ENCODE measurements around the gene LMX1B.

Gene LMX1B

DNA sequence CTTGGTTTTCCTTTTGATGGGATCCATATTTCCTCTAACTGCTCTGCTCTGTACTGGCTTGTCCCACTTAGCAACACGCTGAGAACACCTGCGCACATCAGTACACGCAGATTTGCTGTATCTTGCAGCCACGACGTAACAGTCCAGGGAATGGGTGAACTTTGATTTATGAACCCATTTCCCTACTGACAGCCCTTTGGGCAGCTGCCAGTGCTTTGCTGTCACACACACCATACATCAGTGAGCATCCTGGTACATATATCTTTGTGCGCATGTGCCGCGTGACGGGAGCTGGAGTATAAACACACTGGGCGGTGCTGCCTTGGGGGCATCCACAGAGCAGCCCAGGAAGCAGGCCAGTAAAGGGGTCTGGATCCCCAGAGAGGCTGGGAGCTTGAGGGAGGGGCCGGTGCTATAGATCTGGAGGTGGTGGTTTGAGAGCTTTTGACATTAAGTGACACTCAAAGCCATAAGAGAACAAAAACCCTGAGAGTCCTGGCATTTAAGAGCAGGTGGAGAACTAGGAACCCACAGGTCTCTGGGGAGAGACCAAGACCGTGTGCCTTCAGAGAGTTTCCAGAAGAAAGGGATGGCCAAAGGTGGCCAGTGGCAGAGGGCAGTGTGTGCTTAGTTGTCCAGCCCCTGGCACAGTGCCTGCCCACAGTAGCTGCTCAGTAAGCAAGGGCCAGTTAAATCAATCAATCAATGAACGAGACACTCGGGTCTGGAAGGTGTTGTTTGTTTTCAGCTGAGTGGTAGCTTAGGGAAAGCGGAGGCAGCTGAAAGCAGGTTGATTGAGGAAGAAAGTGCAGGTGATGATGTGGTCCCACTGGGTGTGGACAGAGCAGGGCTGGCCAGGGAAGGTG lies 53.7 kb downstream of the LMX1B start:
- Histone ChIP-seq H3K4me3 (no peak overlapping the region), H3K27ac (no peak overlapping the region)
- DNase-seq (ENCODE audit: low spot score) = no peak
- TF ChIP-seq, protein P1, sequence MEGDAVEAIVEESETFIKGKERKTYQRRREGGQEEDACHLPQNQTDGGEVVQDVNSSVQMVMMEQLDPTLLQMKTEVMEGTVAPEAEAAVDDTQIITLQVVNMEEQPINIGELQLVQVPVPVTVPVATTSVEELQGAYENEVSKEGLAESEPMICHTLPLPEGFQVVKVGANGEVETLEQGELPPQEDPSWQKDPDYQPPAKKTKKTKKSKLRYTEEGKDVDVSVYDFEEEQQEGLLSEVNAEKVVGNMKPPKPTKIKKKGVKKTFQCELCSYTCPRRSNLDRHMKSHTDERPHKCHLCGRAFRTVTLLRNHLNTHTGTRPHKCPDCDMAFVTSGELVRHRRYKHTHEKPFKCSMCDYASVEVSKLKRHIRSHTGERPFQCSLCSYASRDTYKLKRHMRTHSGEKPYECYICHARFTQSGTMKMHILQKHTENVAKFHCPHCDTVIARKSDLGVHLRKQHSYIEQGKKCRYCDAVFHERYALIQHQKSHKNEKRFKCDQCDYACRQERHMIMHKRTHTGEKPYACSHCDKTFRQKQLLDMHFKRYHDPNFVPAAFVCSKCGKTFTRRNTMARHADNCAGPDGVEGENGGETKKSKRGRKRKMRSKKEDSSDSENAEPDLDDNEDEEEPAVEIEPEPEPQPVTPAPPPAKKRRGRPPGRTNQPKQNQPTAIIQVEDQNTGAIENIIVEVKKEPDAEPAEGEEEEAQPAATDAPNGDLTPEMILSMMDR (IDR thresholded peaks at IDR 0.05) = no peak

DNA sequence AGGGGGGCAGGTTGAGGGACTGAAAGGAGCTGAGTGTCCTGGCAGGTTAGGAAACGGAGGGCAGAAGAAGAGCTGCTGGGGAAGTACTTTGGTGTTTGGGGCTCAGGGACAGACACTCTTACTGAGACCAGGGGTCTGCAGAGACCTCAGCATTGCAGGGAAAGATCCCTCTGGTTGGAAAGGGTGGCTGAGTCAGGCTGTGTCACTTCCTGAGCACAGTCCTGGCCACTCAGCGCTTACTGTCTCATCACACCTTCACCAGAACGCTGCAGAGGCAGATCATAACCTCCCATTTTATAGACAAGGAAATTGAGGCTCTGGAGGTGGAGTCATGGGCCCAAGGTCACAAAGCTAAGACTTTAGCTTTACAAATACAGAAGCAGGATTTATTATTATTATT lies 54.3 kb downstream of the LMX1B start:
- Histone ChIP-seq H3K4me3 (no peak overlapping the region), H3K27ac (no peak overlapping the region)
- TF ChIP-seq, protein P1 (IDR thresholded peaks at IDR 0.05) = no peak
- no peak for DNase-seq (ENCODE audit: low spot score)

DNA sequence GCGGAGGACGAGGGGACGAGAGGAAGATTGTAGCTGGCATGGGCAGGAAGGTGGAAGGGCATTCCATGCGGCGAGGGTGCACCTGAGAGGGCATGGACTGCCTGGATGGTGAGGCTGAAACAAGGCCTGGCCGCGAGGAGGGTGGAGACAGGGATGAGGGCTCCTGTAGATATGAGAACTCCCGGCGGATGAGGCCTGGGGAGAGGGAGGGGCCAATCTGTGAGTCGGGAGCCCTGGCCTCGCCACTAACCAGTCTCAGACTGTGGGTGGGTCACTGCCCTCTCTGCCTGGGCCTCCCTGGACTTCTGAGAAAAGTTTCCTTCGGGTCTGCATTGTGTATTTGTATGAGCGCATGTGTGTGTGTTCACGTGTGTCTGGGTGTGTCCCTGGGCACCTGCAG lies 55.4 kb downstream of the LMX1B start:
- H3K27ac ChIP-seq = no peak overlapping the region
- no peak for DNase-seq (ENCODE audit: low spot score)
- TF ChIP-seq, protein P1 (IDR thresholded peaks at IDR 0.05) = no peak
- no peak overlapping the region for H3K4me3 ChIP-seq

DNA sequence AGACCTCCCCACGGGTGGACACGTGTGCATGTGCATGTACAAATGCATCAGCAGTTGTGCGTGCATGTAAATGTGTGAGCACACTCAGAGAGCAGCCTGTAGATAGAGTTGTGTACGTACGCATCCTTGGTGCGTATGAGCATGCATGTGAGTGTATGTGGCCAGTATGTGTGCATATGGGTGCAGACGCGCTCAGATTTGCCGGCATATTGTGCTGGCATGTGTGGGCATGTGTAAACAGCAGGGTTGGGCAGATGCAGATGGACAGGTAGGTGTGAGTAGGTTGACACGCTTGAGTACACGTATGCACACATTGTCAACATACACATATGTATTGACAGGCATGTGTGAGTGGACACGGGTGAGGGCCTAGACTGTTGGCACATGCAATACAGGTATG lies 56.5 kb downstream of the LMX1B start:
- TF ChIP-seq, protein P1 (IDR thresholded peaks at IDR 0.05) = no peak
- H3K4me3 ChIP-seq = no peak overlapping the region
- DNase-seq (ENCODE audit: low spot score) = no peak
- H3K27ac ChIP-seq = no peak overlapping the region

DNA sequence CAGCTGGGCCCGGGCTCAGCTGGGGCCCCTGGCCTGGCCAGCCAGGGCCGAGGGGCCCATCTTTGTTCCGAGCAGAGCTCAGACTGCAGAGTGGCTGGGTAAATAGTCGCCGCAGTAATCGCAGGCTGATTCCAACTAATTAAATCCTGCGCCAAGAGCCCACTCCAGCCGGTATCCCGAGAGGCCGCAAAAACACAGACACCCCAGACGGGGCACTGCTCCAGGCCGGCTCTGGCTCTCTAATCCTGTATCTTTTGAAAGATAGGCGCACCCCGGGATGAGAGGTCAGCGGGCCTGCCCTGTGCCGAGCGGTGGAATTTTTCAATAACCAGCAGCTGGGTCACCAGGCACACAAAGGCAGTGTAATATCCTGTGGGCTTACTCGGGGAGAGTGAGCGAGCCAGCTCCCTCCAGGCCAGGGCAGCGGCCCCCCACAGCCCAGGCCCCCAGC lies 57.7 kb downstream of the LMX1B start:
- Histone ChIP-seq H3K4me3 (no peak overlapping the region), H3K27ac (no peak overlapping the region)
- no peak for DNase-seq (ENCODE audit: low spot score)
- TF ChIP-seq, protein P1 (IDR thresholded peaks at IDR 0.05) = no peak

DNA sequence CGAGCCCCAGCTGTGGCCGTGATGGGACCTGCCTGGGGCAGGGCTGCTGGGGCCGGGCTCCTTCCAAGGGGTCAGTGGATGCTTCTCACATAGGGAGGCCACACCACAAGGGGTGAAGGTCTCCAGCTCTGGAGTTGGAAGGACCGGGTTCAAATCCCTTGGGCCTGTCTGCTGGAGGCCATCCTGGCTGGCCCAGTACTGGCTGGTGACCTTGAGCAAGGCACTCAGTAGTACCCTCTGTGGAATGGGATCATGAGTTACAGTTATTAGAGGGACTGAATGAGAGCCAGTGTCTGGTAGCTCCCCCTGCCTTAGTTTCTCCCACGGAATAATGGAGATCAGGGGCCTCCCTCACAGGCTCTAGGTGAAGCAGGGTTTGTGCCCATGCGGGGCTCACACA lies 58.3 kb downstream of the LMX1B start:
- Histone ChIP-seq H3K4me3 (no peak overlapping the region), H3K27ac (no peak overlapping the region)
- DNase-seq (ENCODE audit: low spot score) = no peak
- TF ChIP-seq, protein P1 (IDR thresholded peaks at IDR 0.05) = no peak
